ENCODE results near the gene HDAC4. TPM values are rescaled to one million over a fixed set of nuclear protein-coding genes. Genes with fewer than 3 reads are reported as not detected.

Gene HDAC4
- total and polyA plus RNA-seq, 3 donors from 2014 or later, result 29.0 to 67.5 (median 58.7) TPM

DNA sequence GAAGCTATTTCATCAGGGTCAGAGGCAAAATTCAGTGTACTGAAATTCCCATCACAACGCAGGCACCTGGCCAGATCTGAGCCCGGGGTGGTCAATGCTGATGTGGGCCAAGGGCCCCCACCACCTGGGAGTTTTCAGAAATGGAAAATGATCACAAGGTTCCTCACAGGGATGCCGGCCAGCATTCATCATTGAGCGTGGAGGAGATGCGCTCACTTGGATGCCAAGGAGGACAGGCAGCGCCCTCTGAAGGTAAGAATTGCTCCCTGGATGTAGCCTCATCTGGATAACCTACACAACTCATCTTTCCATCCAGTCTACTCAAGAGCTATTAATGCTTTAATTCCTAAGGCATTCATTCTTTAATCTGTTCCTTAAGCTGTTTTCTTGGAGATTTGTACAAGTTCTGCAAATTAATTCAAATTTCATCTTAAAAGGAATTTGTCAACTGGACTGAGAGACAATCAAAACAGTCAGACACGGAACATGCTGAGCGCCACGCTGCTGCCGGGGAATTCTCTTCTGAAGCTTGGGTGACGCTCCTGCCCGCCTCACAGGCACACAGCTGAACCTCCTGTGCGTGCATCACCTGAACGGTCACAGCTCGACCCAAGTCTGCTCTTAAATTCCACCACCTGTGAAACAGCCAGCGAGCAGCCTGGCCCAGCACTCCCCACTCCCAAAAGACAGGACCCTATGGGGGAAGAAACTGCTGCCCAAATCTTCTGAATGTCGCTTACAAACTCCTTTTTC lies 206.7 kb downstream of the HDAC4 start:
- no peaks in the 10 kb centered on the region for H3K27me3 ChIP-seq
- intact Hi-C loops (cut with DNase I; ENCODE audit: low total_unique reads), result no loop called here
- H3K9me3 ChIP-seq, result no peaks in the 10 kb centered on the region
- WGBS, 2 donors, result 67 to 86% methylated on average over 16 to 17 of the region's 17 CpGs
- peak overlapping the region in 1 of 2 donors; percentile 66 for H3K27ac ChIP-seq
- H3K4me1 ChIP-seq, result peaks cover 16% of the 10 kb centered on the region
- TF ChIP-seq, protein P1, sequence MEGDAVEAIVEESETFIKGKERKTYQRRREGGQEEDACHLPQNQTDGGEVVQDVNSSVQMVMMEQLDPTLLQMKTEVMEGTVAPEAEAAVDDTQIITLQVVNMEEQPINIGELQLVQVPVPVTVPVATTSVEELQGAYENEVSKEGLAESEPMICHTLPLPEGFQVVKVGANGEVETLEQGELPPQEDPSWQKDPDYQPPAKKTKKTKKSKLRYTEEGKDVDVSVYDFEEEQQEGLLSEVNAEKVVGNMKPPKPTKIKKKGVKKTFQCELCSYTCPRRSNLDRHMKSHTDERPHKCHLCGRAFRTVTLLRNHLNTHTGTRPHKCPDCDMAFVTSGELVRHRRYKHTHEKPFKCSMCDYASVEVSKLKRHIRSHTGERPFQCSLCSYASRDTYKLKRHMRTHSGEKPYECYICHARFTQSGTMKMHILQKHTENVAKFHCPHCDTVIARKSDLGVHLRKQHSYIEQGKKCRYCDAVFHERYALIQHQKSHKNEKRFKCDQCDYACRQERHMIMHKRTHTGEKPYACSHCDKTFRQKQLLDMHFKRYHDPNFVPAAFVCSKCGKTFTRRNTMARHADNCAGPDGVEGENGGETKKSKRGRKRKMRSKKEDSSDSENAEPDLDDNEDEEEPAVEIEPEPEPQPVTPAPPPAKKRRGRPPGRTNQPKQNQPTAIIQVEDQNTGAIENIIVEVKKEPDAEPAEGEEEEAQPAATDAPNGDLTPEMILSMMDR (IDR thresholded peaks at IDR 0.05), result no peak
- TF ChIP-seq POLR2A (IDR thresholded peaks at IDR 0.05), result no peak
- no peaks in the 10 kb centered on the region for H3K36me3 ChIP-seq (ENCODE audit: low read depth, missing control alignments)
- H3K4me3 ChIP-seq, result no peak overlapping the region
- DNase-seq, result no peak

DNA sequence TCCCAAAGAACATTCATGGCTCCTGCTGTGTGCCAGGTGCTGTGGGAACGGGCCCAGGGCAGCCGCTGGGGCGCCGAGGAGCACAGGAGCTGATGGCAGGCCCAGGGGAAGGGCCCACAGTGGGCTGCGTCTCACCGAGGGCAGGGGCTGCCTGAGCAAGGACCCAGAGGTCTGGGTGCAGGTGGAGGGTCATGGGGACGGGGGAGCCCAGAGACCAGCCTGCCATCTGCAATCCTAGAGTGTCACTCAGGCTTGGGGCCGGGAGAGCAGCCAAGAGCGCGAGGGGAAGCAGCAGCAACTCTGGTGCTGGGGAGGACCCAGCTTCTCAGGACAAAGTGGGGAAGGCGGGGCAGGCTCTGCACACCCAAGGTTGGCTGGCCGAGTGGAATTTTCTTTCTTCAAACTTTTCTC lies 207.4 kb downstream of the HDAC4 start:
- WGBS, 2 donors, result 85 to 86% methylated on average over 4 to 12 of the region's 12 CpGs
- no peak for DNase-seq
- Histone ChIP-seq H3K36me3 (ENCODE audit: low read depth, missing control alignments) (no peaks in the 10 kb centered on the region), H3K4me3 (no peak overlapping the region), H3K4me1 (peaks cover 12% of the 10 kb centered on the region), H3K9me3 (no peaks in the 10 kb centered on the region), H3K27ac (peak overlapping the region in 1 of 2 donors; percentile 30), H3K27me3 (no peaks in the 10 kb centered on the region)
- intact Hi-C loops (cut with DNase I; ENCODE audit: low total_unique reads), result no loop called here
- TF ChIP-seq, protein P1 (IDR thresholded peaks at IDR 0.05), result no peak
- TF ChIP-seq POLR2A (IDR thresholded peaks at IDR 0.05), result no peak

DNA sequence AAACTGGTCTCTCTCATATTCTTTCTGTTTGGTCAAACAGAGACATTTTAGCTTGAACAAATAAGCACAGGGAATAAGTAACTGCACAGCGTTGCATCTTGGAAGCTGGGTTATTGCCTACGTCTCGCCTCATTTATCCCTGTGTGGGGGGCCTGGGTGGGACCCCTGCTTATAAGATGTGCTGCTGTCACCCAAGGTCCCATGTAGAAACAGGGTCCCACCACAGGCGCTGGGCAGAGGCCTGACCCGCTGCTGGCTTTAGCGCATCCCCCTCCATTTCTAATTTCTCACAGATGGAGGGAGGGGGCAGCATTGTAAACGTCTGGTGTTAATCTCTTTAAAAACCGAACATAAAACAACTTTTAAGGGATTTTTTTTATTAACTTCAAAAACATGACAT lies 207.8 kb downstream of the HDAC4 start:
- Histone ChIP-seq H3K4me3 (no peak overlapping the region), H3K27me3 (no peaks in the 10 kb centered on the region), H3K36me3 (ENCODE audit: low read depth, missing control alignments) (no peaks in the 10 kb centered on the region), H3K4me1 (peaks cover 12% of the 10 kb centered on the region), H3K27ac (peak overlapping the region in 1 of 2 donors; percentile 30), H3K9me3 (no peaks in the 10 kb centered on the region)
- no peak for DNase-seq
- intact Hi-C loops (cut with DNase I; ENCODE audit: low total_unique reads), result no loop called here
- WGBS, 2 donors, result 89 to 93% methylated on average over 8 of the region's 8 CpGs
- TF ChIP-seq, protein P1 (IDR thresholded peaks at IDR 0.05), result no peak
- TF ChIP-seq POLR2A (IDR thresholded peaks at IDR 0.05), result no peak

DNA sequence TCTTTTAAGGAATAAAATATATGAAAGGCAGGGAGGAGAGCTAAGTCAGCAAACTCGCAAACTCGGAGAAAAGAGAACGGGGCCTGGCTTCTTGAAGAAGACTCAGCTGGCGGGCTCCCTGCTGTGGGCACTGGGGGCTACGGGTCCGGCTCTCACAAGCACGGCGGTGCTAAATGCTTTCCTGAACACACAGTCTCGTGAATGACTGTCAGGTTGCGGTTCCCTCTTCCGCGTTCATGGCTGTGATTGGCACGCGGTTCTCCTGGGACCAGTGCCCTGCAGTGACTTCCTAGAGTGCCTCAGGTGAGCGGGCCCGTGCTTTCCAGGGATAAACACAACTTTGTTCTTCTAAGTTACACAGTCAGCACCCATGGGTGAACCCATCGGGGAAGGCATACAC lies 208.4 kb downstream of the HDAC4 start:
- no peak overlapping the region for H3K4me3 ChIP-seq
- no peaks in the 10 kb centered on the region for H3K36me3 ChIP-seq (ENCODE audit: low read depth, missing control alignments)
- intact Hi-C loops (cut with DNase I; ENCODE audit: low total_unique reads), result no loop called here
- H3K9me3 ChIP-seq, result no peaks in the 10 kb centered on the region
- WGBS, 2 donors, result 83 to 89% methylated on average over 17 of the region's 17 CpGs
- DNase-seq, result no peak
- no peaks in the 10 kb centered on the region for H3K27me3 ChIP-seq
- H3K4me1 ChIP-seq, result peaks cover 12% of the 10 kb centered on the region
- TF ChIP-seq, protein P1 (IDR thresholded peaks at IDR 0.05), result no peak
- no peak for TF ChIP-seq POLR2A (IDR thresholded peaks at IDR 0.05)
- no peak overlapping the region for H3K27ac ChIP-seq

All from testis (tissue), 3 donors.